GM12872 (cell line): ENCODE measurements around the gene C11orf68.

Experiments
- TF ChIP-seq, protein P1 (sequence below): IDR thresholded peaks from 3 replicates; pipeline ENCODE4 v1.5.1; 2011; ENCODE audit warnings: low read depth, mild to moderate bottlenecking, low read length, moderate library complexity; ENCODE audit not compliant: insufficient read depth

The C11orf68 gene

GRCh38 chr11:65869643-65870306 lies 49.1 kb downstream of the C11orf68 start:
- TF ChIP-seq, protein P1, sequence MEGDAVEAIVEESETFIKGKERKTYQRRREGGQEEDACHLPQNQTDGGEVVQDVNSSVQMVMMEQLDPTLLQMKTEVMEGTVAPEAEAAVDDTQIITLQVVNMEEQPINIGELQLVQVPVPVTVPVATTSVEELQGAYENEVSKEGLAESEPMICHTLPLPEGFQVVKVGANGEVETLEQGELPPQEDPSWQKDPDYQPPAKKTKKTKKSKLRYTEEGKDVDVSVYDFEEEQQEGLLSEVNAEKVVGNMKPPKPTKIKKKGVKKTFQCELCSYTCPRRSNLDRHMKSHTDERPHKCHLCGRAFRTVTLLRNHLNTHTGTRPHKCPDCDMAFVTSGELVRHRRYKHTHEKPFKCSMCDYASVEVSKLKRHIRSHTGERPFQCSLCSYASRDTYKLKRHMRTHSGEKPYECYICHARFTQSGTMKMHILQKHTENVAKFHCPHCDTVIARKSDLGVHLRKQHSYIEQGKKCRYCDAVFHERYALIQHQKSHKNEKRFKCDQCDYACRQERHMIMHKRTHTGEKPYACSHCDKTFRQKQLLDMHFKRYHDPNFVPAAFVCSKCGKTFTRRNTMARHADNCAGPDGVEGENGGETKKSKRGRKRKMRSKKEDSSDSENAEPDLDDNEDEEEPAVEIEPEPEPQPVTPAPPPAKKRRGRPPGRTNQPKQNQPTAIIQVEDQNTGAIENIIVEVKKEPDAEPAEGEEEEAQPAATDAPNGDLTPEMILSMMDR = no peak

- TF ChIP-seq, protein P1 = no peak
These were observed 50.0 kb downstream of the C11orf68 start for GRCh38 chr11:65868907-65869306.

GRCh38 chr11:65868076-65868667 lies 50.7 kb downstream of the C11orf68 start:
- TF ChIP-seq, protein P1 = no peak

DNA sequence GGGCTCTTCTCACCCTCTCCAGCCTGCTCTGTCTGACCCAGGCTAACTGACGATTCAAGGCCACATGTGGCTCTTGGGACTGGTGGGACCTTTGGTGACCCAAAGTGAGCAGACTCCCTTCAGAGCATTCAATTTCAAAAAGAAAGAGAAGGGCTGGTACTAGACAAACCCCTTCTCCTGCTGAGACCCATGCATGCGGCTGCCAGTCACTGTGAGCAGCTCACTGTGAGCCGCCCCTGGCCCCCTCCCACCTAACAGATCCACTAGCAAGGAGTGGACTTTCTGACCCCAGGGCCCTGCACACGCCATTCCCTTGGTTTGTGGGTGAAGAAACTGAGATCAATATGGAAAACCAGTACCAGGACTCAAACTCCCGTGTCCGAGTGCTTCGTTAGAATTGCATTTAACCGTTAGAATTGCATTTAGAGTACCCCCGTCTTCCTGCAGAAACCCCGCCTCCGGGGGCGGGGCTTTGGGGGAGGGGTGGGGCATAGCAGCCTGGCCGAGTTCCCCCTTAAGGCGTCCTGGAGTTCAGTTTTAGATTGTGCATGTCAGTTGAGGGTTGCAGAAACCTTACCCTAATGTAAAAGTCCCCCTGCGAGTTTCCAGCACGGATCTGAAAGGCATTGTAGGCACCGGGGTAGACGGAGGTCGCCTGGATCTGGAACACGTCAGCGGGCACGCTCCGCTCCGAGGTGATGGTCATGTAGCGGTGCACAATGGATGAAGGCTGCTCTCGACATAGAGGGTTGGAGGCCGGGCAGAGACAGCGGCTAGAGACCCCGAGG lies 51.4 kb downstream of the C11orf68 start:
- TF ChIP-seq, protein P1 = no peak
